ENCODE measurements around the gene SFTA2.

GRCh38 chr6:30972816-30973215 lies 40.8 kb upstream of the SFTA2 start:
- no peak for TF ChIP-seq CTCF (conservative IDR thresholded peaks at IDR 0.05; ENCODE audit: low read length)
- no peak for TF ChIP-seq EZH2phosphoT487 (IDR thresholded peaks at IDR 0.05; ENCODE audit: borderline replicate concordance, low read depth, low read length)

Measured in OCI-LY7 (cell line).